Endodermal cell (in vitro differentiated cells): ENCODE results near the gene MKRN2. TPM values are rescaled to one million over a fixed set of nuclear protein-coding genes. Genes with fewer than 3 reads are reported as not detected.

Source experiments
- DNase-seq: peaks from one replicate; pipeline ENCODE4 v3.0.0-alpha.2; 2017
- H3K27ac ChIP-seq: 2 replicates; pipeline ENCODE4 v1.5.1; 2013; ENCODE audit warnings: mild to moderate bottlenecking, low read depth, low read length, moderate library complexity
- H3K27me3 ChIP-seq: 2 replicates; pipeline ENCODE4 v1.6.1; 2013; ENCODE audit warnings: mild to moderate bottlenecking, low read length, moderate library complexity; ENCODE audit not compliant: insufficient read depth, control insufficient read depth, poor library complexity, severe bottlenecking
- H3K36me3 ChIP-seq: 2 replicates; pipeline ENCODE4 v1.7.0; 2013; ENCODE audit warnings: mild to moderate bottlenecking, low read length, moderate library complexity; ENCODE audit not compliant: control insufficient read depth, insufficient read depth
- H3K4me1 ChIP-seq: one replicate; pipeline ENCODE4 v1.7.0; 2013; ENCODE audit warnings: low read length; ENCODE audit not compliant: control insufficient read depth, insufficient read depth
- H3K4me3 ChIP-seq: 2 replicates; pipeline ENCODE4 v1.5.1; 2013; ENCODE audit warnings: mild to moderate bottlenecking, low read length, moderate library complexity
- H3K9ac ChIP-seq: 2 replicates; pipeline ENCODE4 v1.6.1; 2013; ENCODE audit warnings: mild to moderate bottlenecking, low read length, moderate library complexity; ENCODE audit not compliant: poor library complexity, severe bottlenecking; ENCODE audit errors: extremely low read depth
- H3K9me3 ChIP-seq: 2 replicates; pipeline ENCODE4 v1.6.1; 2013; ENCODE audit warnings: mild to moderate bottlenecking, low read length, moderate library complexity; ENCODE audit not compliant: control insufficient read depth
- H3K27ac Mint-ChIP-seq: 2 replicates; pipeline ENCODE4 v1.8.0; 2020; ENCODE audit warnings: mixed read lengths
- H3K27me3 Mint-ChIP-seq: 2 replicates; pipeline ENCODE4 v1.8.0; 2021; ENCODE audit warnings: mild to moderate bottlenecking, mixed read lengths; ENCODE audit not compliant: insufficient read depth
- H3K36me3 Mint-ChIP-seq: 2 replicates; pipeline ENCODE4 v1.8.0; 2020; ENCODE audit warnings: low read depth, mixed read lengths
- H3K4me1 Mint-ChIP-seq: 2 replicates; pipeline ENCODE4 v1.8.0; 2020; ENCODE audit warnings: mixed read lengths
- H3K4me3 Mint-ChIP-seq: 2 replicates; pipeline ENCODE4 v1.8.0; 2020; ENCODE audit warnings: mild to moderate bottlenecking, moderate library complexity, mixed read lengths
- H3K9me3 Mint-ChIP-seq: 2 replicates; pipeline ENCODE4 v1.8.0; 2020; ENCODE audit warnings: mild to moderate bottlenecking, mixed read lengths
- CTCF ChIP-seq: fragments of 200-600 bp; sonication (generic); conservative IDR thresholded peaks from 2 replicates; pipeline ENCODE4 v1.5.0; 2021; ENCODE audit warnings: antibody characterized with exemption, mild to moderate bottlenecking
- WGBS, 2 experiments: methylation state at CpG; one replicate each; pipeline versions ENCODE4 v1.1.5 to v1.1.7; 2013; ENCODE audit warnings: missing lambda C conversion rate in 2 of 2, mixed read lengths in 1 of 2; ENCODE audit not compliant: insufficient coverage in 1 of 2, insufficient read length in 1 of 2; 5-methylcytosine and 5-hydroxymethylcytosine counted together
- total RNA-seq, 2 donors: library from RNA; stranded (reverse); fragmentation: NEBNext Ultra II Directional in 1 of 2; extraction: Animal tissue kit (Norgen Biotek cat#: 25700) in 1 of 2; gene quantifications; 2 replicates in 1 of 2; 3 replicates in 1 of 2; pipeline ENCODE4 v1.2.1, GENCODE V29; 2021

The MKRN2 gene
- total RNA-seq, 2 donors from 2014 or later, result 18.8 to 23.3 TPM

- H3K36me3 ChIP-seq, result peaks cover 94% of the 10 kb centered on the region
- Mint-ChIP-seq H3K27ac (peak overlapping the region; percentile 61), H3K9me3 (no peaks in the 10 kb centered on the region), H3K4me3 (no peak overlapping the region), H3K36me3 (peaks cover 68% of the 10 kb centered on the region), H3K27me3 (no peaks in the 10 kb centered on the region), H3K4me1 (no peaks in the 10 kb centered on the region)
- no peak for TF ChIP-seq CTCF
- peak overlapping the region; percentile 12 for H3K27ac ChIP-seq
- H3K4me1 ChIP-seq, result no peaks in the 10 kb centered on the region
- DNase-seq, result no peak
- H3K27me3 ChIP-seq, result no peaks in the 10 kb centered on the region
- H3K9me3 ChIP-seq, result no peaks in the 10 kb centered on the region
- H3K4me3 ChIP-seq, result no peak overlapping the region
- no peak overlapping the region for H3K9ac ChIP-seq
- 95 to 97% methylated on average over 3 of the region's 3 CpGs for WGBS, 2 experiments
Measured at GRCh38 chr3:12585181-12585580, 28.3 kb downstream of the MKRN2 start.

GRCh38 chr3:12585970-12586369, 29.1 kb downstream of the MKRN2 start:
- 90 to 91% methylated on average over 5 of the region's 5 CpGs for WGBS, 2 experiments
- no peak overlapping the region for H3K4me3 Mint-ChIP-seq
- Histone ChIP-seq H3K4me3 (no peak overlapping the region), H3K36me3 (peaks cover 98% of the 10 kb centered on the region), H3K9me3 (no peaks in the 10 kb centered on the region), H3K27ac (no peak overlapping the region), H3K27me3 (no peaks in the 10 kb centered on the region), H3K9ac (no peak overlapping the region), H3K4me1 (no peaks in the 10 kb centered on the region)
- H3K36me3 Mint-ChIP-seq, result peaks cover 68% of the 10 kb centered on the region
- no peak for DNase-seq
- no peaks in the 10 kb centered on the region for H3K4me1 Mint-ChIP-seq
- H3K27ac Mint-ChIP-seq, result no peak overlapping the region
- H3K9me3 Mint-ChIP-seq, result no peaks in the 10 kb centered on the region
- no peaks in the 10 kb centered on the region for H3K27me3 Mint-ChIP-seq
- TF ChIP-seq CTCF, result no peak

- no peak for TF ChIP-seq CTCF
- Mint-ChIP-seq H3K27ac (no peak overlapping the region), H3K27me3 (no peaks in the 10 kb centered on the region), H3K4me1 (no peaks in the 10 kb centered on the region), H3K9me3 (no peaks in the 10 kb centered on the region), H3K36me3 (peaks cover 70% of the 10 kb centered on the region), H3K4me3 (no peak overlapping the region)
- no peak for DNase-seq
- H3K36me3 ChIP-seq, result peaks cover 98% of the 10 kb centered on the region
- no peak overlapping the region for H3K27ac ChIP-seq
- no peak overlapping the region for H3K9ac ChIP-seq
- no peaks in the 10 kb centered on the region for H3K27me3 ChIP-seq
- no peak overlapping the region for H3K4me3 ChIP-seq
- H3K4me1 ChIP-seq, result no peaks in the 10 kb centered on the region
- WGBS, 2 experiments, result 92 to 93% methylated on average over 3 of the region's 3 CpGs
- no peaks in the 10 kb centered on the region for H3K9me3 ChIP-seq
Measured at GRCh38 chr3:12586403-12586802, 29.5 kb downstream of the MKRN2 start.
